GM18508 (cell line): ENCODE measurements around the gene WDR72.

Source experiments
- ATAC-seq: cut with Tn5 transposase; IDR thresholded peaks from one replicate; pipeline ENCODE4 v1.9.1; 2021; ENCODE audit warnings: moderate number of reproducible peaks; ENCODE audit not compliant: insufficient read depth, unreplicated experiment

Gene WDR72

DNA sequence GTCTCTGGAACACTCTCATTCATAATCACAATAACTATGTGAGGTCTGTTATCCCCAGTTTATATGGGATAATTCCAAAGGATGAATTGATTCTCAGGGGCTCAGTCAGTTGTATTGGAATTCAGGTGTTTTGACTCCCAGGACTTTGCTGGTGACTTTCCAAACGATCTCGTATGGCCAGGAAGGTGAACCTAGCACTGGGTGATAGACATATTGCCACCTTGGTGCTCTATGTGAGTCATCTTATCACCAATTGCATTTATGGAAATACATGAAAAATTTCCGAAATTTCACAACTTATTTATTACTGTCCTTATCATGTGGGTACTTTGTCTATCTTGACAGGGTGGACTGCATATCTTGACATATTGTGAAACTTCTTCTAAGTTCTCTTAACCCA, 287.3 kb downstream of the WDR72 start:
- ATAC-seq: no peak

GRCh38 chr15:53470743-53471142, 288.7 kb downstream of the WDR72 start:
- no peak for ATAC-seq

- ATAC-seq: no peak
Observed at GRCh38 chr15:53469422-53469821, 290.0 kb downstream of the WDR72 start.
